ENCODE results near the gene PLAGL1.

- TF ChIP-seq GATA3 (IDR thresholded peaks at IDR 0.05; ENCODE audit: low read depth, low read length), result no peak
- no peak for TF ChIP-seq GATA2 (IDR thresholded peaks at IDR 0.05; ENCODE audit: low read depth, low read length)
These were observed 34.7 kb downstream of the PLAGL1 start for GRCh38 chr6:143973097-143973966.
